Naive B cell (primary cell): ENCODE results near the gene FERMT1. TPM values are rescaled to one million over a fixed set of nuclear protein-coding genes. Genes with fewer than 3 reads are reported as not detected.

Experiments used
- ATAC-seq, 2 donors: fragments of 150-1000 bp; cut with Tn5 transposase; 2 replicates each; pipeline ENCODE4 v1.10.0; 2021; ENCODE audit warnings: low read depth in 2 of 2, mild to moderate bottlenecking in 2 of 2, moderate library complexity in 2 of 2
- DNase-seq: peaks from one replicate; pipeline ENCODE4 v3.0.0; 2022
- H3K27ac Mint-ChIP-seq, 6 donors: one replicate each; pipeline ENCODE4 v1.8.0; 2020 to 2022; ENCODE audit warnings: mild to moderate bottlenecking in 6 of 6, mixed read lengths in 6 of 6, moderate library complexity in 5 of 6, inconsistent platforms in 2 of 6
- H3K27me3 Mint-ChIP-seq, 3 donors: one replicate each; pipeline ENCODE4 v1.8.0; 2021 to 2022; ENCODE audit warnings: mixed read lengths in 3 of 3, mild to moderate bottlenecking in 1 of 3
- H3K36me3 Mint-ChIP-seq, 2 donors: one replicate each; pipeline ENCODE4 v1.8.0; 2020 to 2022; ENCODE audit warnings: mixed read lengths in 2 of 2, inconsistent platforms in 1 of 2, mild to moderate bottlenecking in 1 of 2
- H3K4me1 Mint-ChIP-seq, 3 donors: one replicate each; pipeline ENCODE4 v1.8.0; 2020 to 2022; ENCODE audit warnings: mixed read lengths in 3 of 3, inconsistent platforms in 1 of 3, mild to moderate bottlenecking in 1 of 3, moderate library complexity in 1 of 3
- H3K4me3 Mint-ChIP-seq, 8 donors: one replicate each; pipeline ENCODE4 v1.8.0; 2020 to 2022; ENCODE audit warnings: mild to moderate bottlenecking in 8 of 8, mixed read lengths in 8 of 8, moderate library complexity in 8 of 8, inconsistent platforms in 2 of 8
- H3K9me3 Mint-ChIP-seq, 7 donors: one replicate each; pipeline ENCODE4 v1.8.0; 2020 to 2022; ENCODE audit warnings: mixed read lengths in 7 of 7, mild to moderate bottlenecking in 5 of 7, inconsistent platforms in 2 of 7, moderate library complexity in 1 of 7
- polyA plus RNA-seq, 6 donors: library from polyadenylated mRNA; unstranded; fragments of 300-500 nt; fragmentation: Illumina TruSeq; gene quantifications; one replicate each; pipeline ENCODE4 v1.2.3, GENCODE V29; 2021; ENCODE audit warnings: low read depth in 6 of 6

The FERMT1 gene
- polyA plus RNA-seq, 6 donors from 2014 or later = not detected

GRCh38 chr20:6108330-6108729 is 14.5 kb downstream of the FERMT1 start:
- no peak overlapping the region for H3K4me3 Mint-ChIP-seq

DNA sequence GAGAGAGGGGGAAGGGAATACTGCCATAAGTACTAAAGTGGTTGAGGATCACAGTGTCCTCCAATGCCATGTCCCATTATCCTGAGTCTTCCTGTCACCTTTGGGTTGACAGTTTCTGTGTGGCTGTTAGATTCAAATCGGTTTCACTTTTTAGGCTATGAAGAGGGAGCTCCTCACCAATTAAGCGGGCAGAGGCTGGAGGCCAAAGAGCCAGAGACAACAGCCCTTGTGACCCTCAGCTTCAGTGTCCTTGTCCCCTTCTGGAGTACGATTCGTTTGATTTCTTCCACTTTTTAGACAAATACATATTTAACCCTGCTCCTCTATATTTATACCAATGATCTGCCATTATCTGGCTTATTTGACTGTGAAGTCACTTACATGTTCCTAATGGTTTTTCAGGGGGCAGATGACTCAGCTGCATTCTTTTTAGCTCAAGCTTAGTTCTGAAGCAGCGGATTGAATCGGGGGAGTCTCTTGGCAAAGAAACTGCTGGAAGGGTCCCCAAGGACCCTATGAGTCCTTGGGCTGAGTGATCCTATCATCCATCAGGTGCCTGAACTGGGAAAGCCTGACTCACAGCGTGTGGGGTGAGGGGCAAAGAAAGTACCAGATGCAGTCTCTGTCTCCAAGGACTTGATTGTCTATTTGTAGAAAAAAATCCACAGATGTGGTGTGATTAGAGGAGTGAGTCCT is 18.2 kb downstream of the FERMT1 start:
- Mint-ChIP-seq H3K4me1 (no peaks in the 10 kb centered on the region), H3K36me3 (no peaks in the 10 kb centered on the region), H3K9me3 (no peaks in the 10 kb centered on the region), H3K27me3 (no peaks in the 10 kb centered on the region), H3K4me3 (no peak overlapping the region), H3K27ac (no peak overlapping the region)
- ATAC-seq = no peak
- DNase-seq = no peak

More at GRCh38 chr20:6108330-6108729, 14.5 kb downstream of the FERMT1 start:
- Mint-ChIP-seq H3K27ac (no peak overlapping the region), H3K4me1 (no peaks in the 10 kb centered on the region), H3K36me3 (peaks cover 5% of the 10 kb centered on the region in 2 donors), H3K9me3 (peaks cover 3 to 8% (median 6%) of the 10 kb centered on the region in 7 donors), H3K27me3 (no peaks in the 10 kb centered on the region)
- no peak for DNase-seq
- no peak for ATAC-seq

DNA sequence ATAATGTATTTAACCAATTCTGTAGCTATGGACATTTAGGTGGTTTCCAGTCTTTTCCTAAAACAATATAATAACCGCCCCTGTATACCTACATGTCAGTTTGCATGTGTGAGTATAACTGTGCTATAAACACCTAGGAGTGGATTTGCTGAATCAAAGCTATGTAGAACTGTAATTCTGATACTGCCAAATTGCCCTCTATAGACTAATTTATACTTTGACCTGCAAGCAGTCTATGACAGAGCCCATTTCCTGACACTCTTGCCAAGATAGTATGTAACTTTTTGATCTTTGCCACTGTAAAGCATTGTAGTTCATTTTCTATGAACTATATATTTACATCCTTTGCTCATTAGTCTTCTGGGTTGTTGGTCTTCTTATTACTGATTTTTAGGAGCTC is 19.5 kb downstream of the FERMT1 start:
- H3K4me3 Mint-ChIP-seq = no peak overlapping the region
- no peak for DNase-seq

DNA sequence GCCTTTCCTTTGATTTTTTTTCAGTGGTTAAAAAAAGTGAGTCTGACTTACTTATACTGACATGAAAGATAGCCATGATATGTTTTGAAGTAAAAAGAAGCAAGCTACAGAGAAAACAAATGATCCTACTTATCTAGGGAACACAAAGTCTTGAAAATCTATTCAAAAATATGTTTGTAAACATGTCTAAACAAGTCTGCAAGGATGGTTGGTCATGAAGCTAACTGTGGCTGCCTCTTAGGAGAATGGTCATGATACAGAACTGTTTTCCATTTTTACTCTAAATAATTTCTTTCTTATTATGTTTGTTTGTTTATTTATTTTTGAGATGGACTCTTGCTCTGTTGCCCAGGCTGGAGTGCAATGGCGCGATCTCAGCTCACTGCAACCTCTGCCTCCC is 21.5 kb downstream of the FERMT1 start:
- Mint-ChIP-seq H3K9me3 (no peaks in the 10 kb centered on the region), H3K27ac (no peak overlapping the region), H3K27me3 (peaks cover 0 to 5% (median 4%) of the 10 kb centered on the region in 3 donors), H3K4me1 (no peaks in the 10 kb centered on the region), H3K4me3 (no peak overlapping the region), H3K36me3 (no peaks in the 10 kb centered on the region)
- DNase-seq = no peak
- no peak for ATAC-seq

More for the DNA sequence above, 19.5 kb downstream of the FERMT1 start:
- Mint-ChIP-seq H3K36me3 (no peaks in the 10 kb centered on the region), H3K4me1 (no peaks in the 10 kb centered on the region), H3K9me3 (no peaks in the 10 kb centered on the region), H3K27ac (no peak overlapping the region), H3K27me3 (no peaks in the 10 kb centered on the region)
- ATAC-seq = no peak

DNA sequence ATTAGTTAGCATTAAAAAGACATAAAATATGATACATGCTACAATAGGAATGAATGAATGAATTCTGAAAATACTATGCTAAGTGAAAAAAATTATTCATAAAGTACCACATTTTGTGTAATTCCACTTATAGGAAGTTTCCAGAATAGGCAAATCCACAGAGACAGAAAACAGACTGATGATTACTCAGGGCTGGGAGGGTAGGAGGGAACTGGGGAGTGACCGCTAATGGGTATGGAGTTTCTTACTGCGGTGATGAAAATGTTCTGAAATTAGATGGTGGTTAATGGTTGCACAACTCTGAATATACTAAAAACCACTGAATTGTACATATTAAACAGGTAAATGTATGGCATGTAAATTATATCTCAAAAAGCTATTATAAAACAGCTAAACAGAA is 22.6 kb downstream of the FERMT1 start:
- no peak overlapping the region for H3K4me3 Mint-ChIP-seq
- no peaks in the 10 kb centered on the region for H3K4me1 Mint-ChIP-seq
- no peaks in the 10 kb centered on the region for H3K36me3 Mint-ChIP-seq
- peaks cover 0 to 5% (median 4%) of the 10 kb centered on the region in 3 donors for H3K27me3 Mint-ChIP-seq
- no peak overlapping the region for H3K27ac Mint-ChIP-seq
- no peak for DNase-seq
- no peak for ATAC-seq
- H3K9me3 Mint-ChIP-seq = no peaks in the 10 kb centered on the region

DNA sequence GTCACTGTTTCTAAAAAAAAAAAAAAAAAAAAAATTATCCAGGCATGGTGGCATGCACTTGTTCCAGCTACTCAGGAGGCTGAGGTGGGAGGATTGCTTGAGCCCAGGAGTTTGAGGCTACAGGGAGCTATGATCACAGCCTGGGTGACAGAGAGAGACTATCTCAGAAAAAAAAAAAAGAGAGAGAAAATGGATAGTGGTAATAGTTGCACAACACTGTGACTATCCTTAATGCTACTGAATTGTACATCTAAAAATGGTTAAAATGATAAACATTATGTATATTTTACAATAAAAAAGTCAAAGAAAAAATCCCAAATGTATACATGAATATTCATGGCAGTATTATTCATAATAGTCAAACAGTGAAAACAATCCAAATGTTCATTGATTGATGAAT is 23.0 kb downstream of the FERMT1 start:
- H3K4me1 Mint-ChIP-seq = no peaks in the 10 kb centered on the region
- H3K9me3 Mint-ChIP-seq = no peaks in the 10 kb centered on the region
- peaks cover 0 to 5% (median 4%) of the 10 kb centered on the region in 3 donors for H3K27me3 Mint-ChIP-seq
- DNase-seq (no peak), ATAC-seq (no peak)
- H3K4me3 Mint-ChIP-seq = no peak overlapping the region
- H3K27ac Mint-ChIP-seq = no peak overlapping the region
- H3K36me3 Mint-ChIP-seq = no peaks in the 10 kb centered on the region

DNA sequence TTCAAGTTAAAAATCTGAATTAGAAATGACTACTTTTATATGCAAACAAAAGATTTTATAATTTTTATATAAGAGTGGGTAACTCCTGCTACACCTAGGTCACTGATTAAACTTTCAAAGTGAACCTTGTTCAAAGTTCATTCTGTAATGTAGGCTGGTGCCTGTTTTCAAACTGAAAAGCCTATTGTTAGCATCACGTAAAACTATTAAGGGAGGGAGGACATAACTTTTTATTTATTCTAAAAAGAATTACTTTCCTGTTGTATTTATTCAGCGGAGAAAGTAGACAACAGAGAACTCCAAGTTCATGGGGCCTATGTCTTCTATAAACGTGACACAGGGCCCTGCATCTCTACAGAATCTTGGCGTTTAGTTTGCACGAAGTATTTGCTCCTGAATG is 27.4 kb downstream of the FERMT1 start:
- H3K4me3 Mint-ChIP-seq = no peak overlapping the region
- H3K27me3 Mint-ChIP-seq = peaks cover 0 to 5% (median 4%) of the 10 kb centered on the region in 3 donors
- H3K27ac Mint-ChIP-seq = no peak overlapping the region
- DNase-seq (no peak), ATAC-seq (no peak)
- H3K9me3 Mint-ChIP-seq = no peaks in the 10 kb centered on the region
- peaks cover 0 to 3% (median 3%) of the 10 kb centered on the region in 3 donors for H3K4me1 Mint-ChIP-seq
- no peaks in the 10 kb centered on the region for H3K36me3 Mint-ChIP-seq

DNA sequence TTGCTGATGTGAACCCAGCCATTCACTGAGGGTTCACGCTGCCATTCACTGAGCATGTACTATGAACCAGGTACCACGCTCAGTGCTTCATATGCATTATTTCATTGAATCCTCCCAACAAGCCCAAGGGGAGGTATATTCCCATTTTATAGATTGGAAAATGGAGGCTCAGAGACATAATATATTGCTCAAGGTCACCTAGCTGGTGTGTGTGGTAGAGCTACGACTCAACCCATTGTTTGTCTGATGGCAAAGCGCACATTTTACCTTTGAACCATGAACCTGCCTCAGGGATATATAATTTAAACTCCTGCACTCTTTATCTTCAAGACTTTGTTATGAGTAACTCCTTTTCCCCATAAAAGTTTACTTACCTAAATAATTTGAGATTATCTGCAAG is 28.3 kb downstream of the FERMT1 start:
- DNase-seq = no peak
- Mint-ChIP-seq H3K9me3 (no peaks in the 10 kb centered on the region), H3K27me3 (peaks cover 0 to 5% (median 4%) of the 10 kb centered on the region in 3 donors), H3K36me3 (no peaks in the 10 kb centered on the region), H3K4me1 (peaks cover 0 to 3% (median 3%) of the 10 kb centered on the region in 3 donors), H3K27ac (no peak overlapping the region), H3K4me3 (no peak overlapping the region)
- no peak for ATAC-seq

- peaks cover 0 to 5% (median 4%) of the 10 kb centered on the region in 3 donors for H3K27me3 Mint-ChIP-seq
These were observed 28.8 kb downstream of the FERMT1 start for GRCh38 chr20:6094063-6094462.

GRCh38 chr20:6091661-6092060 is 31.2 kb downstream of the FERMT1 start:
- Mint-ChIP-seq H3K36me3 (no peaks in the 10 kb centered on the region), H3K4me1 (peaks cover 0 to 3% (median 3%) of the 10 kb centered on the region in 3 donors), H3K27me3 (peaks cover 0 to 1% (median 0%) of the 10 kb centered on the region in 3 donors)

More at GRCh38 chr20:6094063-6094462, 28.8 kb downstream of the FERMT1 start:
- no peak for ATAC-seq
- no peak overlapping the region for H3K4me3 Mint-ChIP-seq
- H3K27ac Mint-ChIP-seq = no peak overlapping the region
- H3K4me1 Mint-ChIP-seq = peaks cover 0 to 3% (median 3%) of the 10 kb centered on the region in 3 donors
- no peaks in the 10 kb centered on the region for H3K9me3 Mint-ChIP-seq
- no peaks in the 10 kb centered on the region for H3K36me3 Mint-ChIP-seq
- DNase-seq = no peak

GRCh38 chr20:6086868-6087267 is 36.0 kb downstream of the FERMT1 start:
- DNase-seq (no peak), ATAC-seq (no peak)
- peaks cover 0 to 8% (median 0%) of the 10 kb centered on the region in 3 donors for H3K27me3 Mint-ChIP-seq

More at GRCh38 chr20:6091661-6092060, 31.2 kb downstream of the FERMT1 start:
- no peak overlapping the region for H3K4me3 Mint-ChIP-seq
- no peak overlapping the region for H3K27ac Mint-ChIP-seq
- DNase-seq (no peak), ATAC-seq (no peak)
- peaks cover 0 to 3% (median under 1%) of the 10 kb centered on the region in 7 donors for H3K9me3 Mint-ChIP-seq

DNA sequence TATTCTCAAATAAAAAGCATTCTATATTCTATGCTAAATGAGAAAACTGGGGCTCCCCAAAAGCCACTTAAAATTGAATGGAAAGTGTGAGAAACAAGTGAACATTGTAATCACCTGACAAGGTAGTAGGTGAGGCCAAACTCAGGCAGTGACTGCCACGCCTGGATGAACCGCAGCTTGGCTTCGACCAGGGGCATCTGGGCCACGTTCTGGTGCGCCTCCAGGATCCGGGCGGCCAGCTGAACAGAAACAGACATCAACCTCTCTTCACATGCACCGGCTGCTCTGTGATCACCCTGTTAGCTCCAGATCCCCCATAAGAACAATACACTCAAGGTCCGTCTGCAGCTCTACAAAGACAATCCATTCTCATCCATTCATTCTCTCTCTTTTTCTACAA is 38.9 kb downstream of the FERMT1 start:
- Mint-ChIP-seq H3K4me3 (no peak overlapping the region), H3K27ac (no peak overlapping the region), H3K36me3 (no peaks in the 10 kb centered on the region), H3K27me3 (peaks cover 0 to 8% (median 6%) of the 10 kb centered on the region in 3 donors), H3K4me1 (no peaks in the 10 kb centered on the region), H3K9me3 (peaks cover 0 to 7% (median 4%) of the 10 kb centered on the region in 7 donors)
- ATAC-seq (no peak), DNase-seq (no peak)

More at GRCh38 chr20:6086868-6087267, 36.0 kb downstream of the FERMT1 start:
- Mint-ChIP-seq H3K9me3 (peaks cover 0 to 7% (median 4%) of the 10 kb centered on the region in 7 donors), H3K36me3 (no peaks in the 10 kb centered on the region), H3K27ac (no peak overlapping the region), H3K4me1 (no peaks in the 10 kb centered on the region), H3K4me3 (no peak overlapping the region)

- H3K27me3 Mint-ChIP-seq = peaks cover 0 to 6% (median 2%) of the 10 kb centered on the region in 3 donors
- no peaks in the 10 kb centered on the region for H3K4me1 Mint-ChIP-seq
- H3K4me3 Mint-ChIP-seq = peak overlapping the region in 1 of 8 donors; percentile 35
- H3K36me3 Mint-ChIP-seq = no peaks in the 10 kb centered on the region
- H3K27ac Mint-ChIP-seq = no peak overlapping the region
- H3K9me3 Mint-ChIP-seq = peaks cover 0 to under 1% (median 0%) of the 10 kb centered on the region in 7 donors
- ATAC-seq = no peak
- no peak for DNase-seq
These were observed 41.6 kb downstream of the FERMT1 start for GRCh38 chr20:6081236-6081635.

- no peak for ATAC-seq
- Mint-ChIP-seq H3K27ac (no peak overlapping the region), H3K36me3 (no peaks in the 10 kb centered on the region), H3K4me1 (no peaks in the 10 kb centered on the region), H3K9me3 (no peaks in the 10 kb centered on the region), H3K4me3 (no peak overlapping the region), H3K27me3 (peaks cover 0 to 10% (median 0%) of the 10 kb centered on the region in 3 donors)
- no peak for DNase-seq
These were observed 43.8 kb downstream of the FERMT1 start for GRCh38 chr20:6079016-6079415.
